MM.1S (cell line): ENCODE data around the gene ZFAND6.

Source experiments
- DNase-seq: peaks from one replicate; pipeline ENCODE4 v3.0.0-alpha.2; 2015
- H2AFZ ChIP-seq: fragments of 300-600 bp; sonication (generic); 2 replicates; pipeline ENCODE4 v1.6.0; 2016; ENCODE audit warnings: antibody characterized with exemption, low read length
- H3F3A ChIP-seq: fragments of 300-600 bp; sonication (generic); 2 replicates; pipeline ENCODE4 v1.6.1; 2016; ENCODE audit warnings: mild to moderate bottlenecking, antibody characterized with exemption, low read length, moderate library complexity, mixed read lengths; ENCODE audit not compliant: insufficient read depth
- H3K27ac ChIP-seq: fragments of 300-600 bp; sonication (generic); 2 replicates; pipeline ENCODE4 v1.5.1; 2016; ENCODE audit warnings: mild to moderate bottlenecking, low read length
- H3K27me3 ChIP-seq: fragments of 300-600 bp; sonication (generic); replicated peaks from 2 replicates; pipeline ENCODE4 v1.6.0; 2016; ENCODE audit warnings: low read length; ENCODE audit not compliant: insufficient read depth
- H3K36me3 ChIP-seq: fragments of 300-600 bp; sonication (generic); replicated peaks from 2 replicates; pipeline ENCODE4 v1.6.1; 2016; ENCODE audit warnings: mild to moderate bottlenecking, low read length, mixed read lengths; ENCODE audit not compliant: insufficient read depth
- H3K4me1 ChIP-seq: fragments of 300-600 bp; sonication (generic); 2 replicates; pipeline ENCODE4 v1.6.1; 2016; ENCODE audit warnings: low read length, mixed read lengths
- H3K4me2 ChIP-seq: fragments of 300-600 bp; sonication (generic); 2 replicates; pipeline ENCODE4 v1.6.0; 2016; ENCODE audit warnings: low read depth, low read length
- H3K4me3 ChIP-seq: fragments of 300-600 bp; sonication (generic); 2 replicates; pipeline ENCODE4 v1.5.1; 2016; ENCODE audit warnings: low read length, mixed read lengths
- H3K79me2 ChIP-seq: fragments of 300-600 bp; sonication (generic); 2 replicates; pipeline ENCODE4 v1.6.1; 2016; ENCODE audit warnings: mixed run types, low read length, mixed read lengths
- H3K9ac ChIP-seq: fragments of 300-600 bp; sonication (generic); 2 replicates; pipeline ENCODE4 v1.6.1; 2016; ENCODE audit warnings: low read length, mixed read lengths
- H3K9me2 ChIP-seq: fragments of 300-600 bp; sonication (generic); replicated peaks from 2 replicates; pipeline ENCODE4 v1.6.1; 2016; ENCODE audit warnings: mild to moderate bottlenecking, low read length, mixed read lengths; ENCODE audit not compliant: insufficient read depth
- H3K9me3 ChIP-seq: fragments of 300-600 bp; sonication (generic); replicated peaks from 2 replicates; pipeline ENCODE4 v1.6.1; 2016; ENCODE audit warnings: mild to moderate bottlenecking, low read length, mixed read lengths; ENCODE audit not compliant: insufficient read depth
- H4K20me1 ChIP-seq: fragments of 300-600 bp; sonication (generic); 2 replicates; pipeline ENCODE4 v1.6.1; 2016; ENCODE audit warnings: mild to moderate bottlenecking, low read length, moderate library complexity, mixed read lengths; ENCODE audit not compliant: insufficient read depth
- CTCF ChIP-seq: fragments of 300-600 bp; sonication (generic); IDR thresholded peaks from 2 replicates; pipeline ENCODE4 v1.5.1; 2016; ENCODE audit warnings: antibody characterized with exemption, low read length, mixed read lengths
- EZH2 ChIP-seq: fragments of 300-600 bp; sonication (generic); optimal IDR thresholded peaks from 2 replicates; pipeline ENCODE3; 2017; ENCODE audit warnings: low read depth, mild to moderate bottlenecking, antibody characterized with exemption, low read length, mixed read lengths
- EZH2phosphoT487 ChIP-seq: fragments of 300-600 bp; sonication (generic); IDR thresholded peaks from 2 replicates; pipeline ENCODE4 v1.6.1; 2018; ENCODE audit warnings: antibody characterized with exemption, low read length

Gene ZFAND6

DNA sequence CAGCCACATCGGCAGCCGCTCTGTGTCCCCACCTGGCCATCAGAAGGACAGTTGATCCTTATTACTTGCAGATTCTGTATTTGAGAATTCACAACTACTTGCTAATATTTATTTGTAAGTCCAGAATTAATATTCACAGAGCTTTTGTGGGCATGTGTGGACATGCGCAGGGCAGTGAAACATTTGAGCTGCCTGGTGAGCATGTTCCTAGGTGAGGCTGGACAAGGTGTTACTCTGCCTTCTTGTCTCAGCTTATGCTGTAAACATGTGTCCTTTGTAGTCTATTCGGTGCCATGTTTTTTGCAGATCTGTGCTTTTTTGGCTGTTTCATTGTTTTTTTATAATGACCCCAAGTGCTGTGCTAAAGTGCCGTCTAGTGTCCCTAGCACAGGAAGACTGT, 108.9 kb downstream of the ZFAND6 start:
- Histone ChIP-seq H2AFZ (no peak overlapping the region), H3F3A (no peaks in the 10 kb centered on the region), H3K79me2 (no peaks in the 10 kb centered on the region), H3K36me3 (no peaks in the 10 kb centered on the region), H3K27ac (no peak overlapping the region), H3K4me1 (no peaks in the 10 kb centered on the region), H3K27me3 (no peaks in the 10 kb centered on the region), H3K9me3 (no peaks in the 10 kb centered on the region), H3K4me3 (no peak overlapping the region), H4K20me1 (no peaks in the 10 kb centered on the region), H3K9ac (no peak overlapping the region), H3K4me2 (no peak overlapping the region), H3K9me2 (no peaks in the 10 kb centered on the region)
- no peak for TF ChIP-seq CTCF
- no peak for TF ChIP-seq EZH2
- no peak for TF ChIP-seq EZH2phosphoT487
- no peak for DNase-seq

DNA sequence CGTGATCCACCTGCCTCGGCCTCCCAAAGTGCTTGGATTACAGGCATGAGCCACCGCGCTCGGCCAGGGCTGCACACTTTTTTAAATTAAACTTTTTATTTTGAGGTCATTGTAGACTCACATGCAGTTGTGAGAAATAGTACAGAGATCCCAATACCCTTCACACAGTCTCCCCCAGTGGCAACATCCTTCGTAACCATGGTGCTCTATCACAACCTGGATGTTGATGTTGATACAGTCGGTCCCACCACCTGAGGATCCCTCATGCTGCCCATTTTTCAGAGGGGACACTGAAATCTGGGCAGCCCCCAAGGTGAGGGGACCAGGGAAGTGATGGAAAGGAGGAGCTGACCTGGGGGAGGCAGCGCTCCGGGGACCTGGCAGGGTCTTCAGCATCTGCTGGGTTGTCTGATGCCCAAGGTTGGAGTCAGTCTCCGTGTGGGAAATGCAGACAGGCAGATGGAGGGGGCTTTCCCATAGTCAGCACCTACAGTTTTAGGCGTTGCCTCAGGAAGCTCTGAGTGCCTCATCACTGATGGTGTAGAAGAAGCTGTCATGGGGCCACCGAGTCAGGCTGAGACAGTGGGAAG, 110.4 kb downstream of the ZFAND6 start:
- no peak for TF ChIP-seq CTCF
- TF ChIP-seq EZH2, result no peak
- no peak for TF ChIP-seq EZH2phosphoT487
- Histone ChIP-seq H3K27me3 (no peaks in the 10 kb centered on the region), H3K27ac (no peak overlapping the region)

DNA sequence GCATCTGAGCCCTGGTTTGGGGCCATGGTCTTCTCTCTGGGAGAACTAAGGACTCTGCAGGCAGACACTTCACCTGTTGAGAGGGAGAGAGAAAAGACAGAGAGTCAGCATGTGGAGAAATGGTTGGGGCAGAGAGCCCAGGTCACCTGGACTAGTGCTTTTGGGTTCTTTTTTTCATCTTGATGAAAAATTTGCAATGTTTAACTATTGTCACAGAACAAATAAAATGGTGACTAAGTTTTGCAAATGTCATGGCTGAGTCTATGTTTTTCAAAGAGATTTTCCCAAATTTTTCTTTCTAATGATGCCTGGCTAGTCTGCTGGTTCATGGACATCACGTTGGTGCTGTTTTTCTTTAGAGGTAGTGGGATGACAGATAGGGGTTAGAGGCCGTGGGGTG, 111.1 kb downstream of the ZFAND6 start:
- Histone ChIP-seq H3K27ac (no peak overlapping the region), H3K4me3 (no peak overlapping the region), H4K20me1 (no peaks in the 10 kb centered on the region), H2AFZ (no peak overlapping the region), H3K36me3 (no peaks in the 10 kb centered on the region), H3K9me2 (no peaks in the 10 kb centered on the region), H3K79me2 (no peaks in the 10 kb centered on the region), H3K9ac (no peak overlapping the region), H3F3A (no peaks in the 10 kb centered on the region), H3K9me3 (no peaks in the 10 kb centered on the region), H3K27me3 (no peaks in the 10 kb centered on the region), H3K4me2 (no peak overlapping the region), H3K4me1 (no peaks in the 10 kb centered on the region)
- TF ChIP-seq CTCF, result no peak
- no peak for TF ChIP-seq EZH2phosphoT487
- TF ChIP-seq EZH2, result no peak
- no peak for DNase-seq

More for the DNA sequence above, 110.4 kb downstream of the ZFAND6 start:
- H3K9me2 ChIP-seq, result no peaks in the 10 kb centered on the region
- no peak overlapping the region for H3K9ac ChIP-seq
- DNase-seq, result no peak
- no peaks in the 10 kb centered on the region for H4K20me1 ChIP-seq
- no peaks in the 10 kb centered on the region for H3K9me3 ChIP-seq
- H3K36me3 ChIP-seq, result no peaks in the 10 kb centered on the region
- H3K4me2 ChIP-seq, result no peak overlapping the region
- H3F3A ChIP-seq, result no peaks in the 10 kb centered on the region
- H3K4me3 ChIP-seq, result no peak overlapping the region
- no peak overlapping the region for H2AFZ ChIP-seq
- no peaks in the 10 kb centered on the region for H3K79me2 ChIP-seq
- H3K4me1 ChIP-seq, result no peaks in the 10 kb centered on the region
